ENCODE results near the gene NUDT14. TPM values are rescaled to one million over a fixed set of nuclear protein-coding genes. Genes with fewer than 3 reads are reported as not detected.

Gene NUDT14
- total and polyA plus RNA-seq, 2 of the 8 experiments (the other 6 are each of a cell fraction or from before 2014, with no cell fraction given) = 25.5 to 33.3 TPM

DNA sequence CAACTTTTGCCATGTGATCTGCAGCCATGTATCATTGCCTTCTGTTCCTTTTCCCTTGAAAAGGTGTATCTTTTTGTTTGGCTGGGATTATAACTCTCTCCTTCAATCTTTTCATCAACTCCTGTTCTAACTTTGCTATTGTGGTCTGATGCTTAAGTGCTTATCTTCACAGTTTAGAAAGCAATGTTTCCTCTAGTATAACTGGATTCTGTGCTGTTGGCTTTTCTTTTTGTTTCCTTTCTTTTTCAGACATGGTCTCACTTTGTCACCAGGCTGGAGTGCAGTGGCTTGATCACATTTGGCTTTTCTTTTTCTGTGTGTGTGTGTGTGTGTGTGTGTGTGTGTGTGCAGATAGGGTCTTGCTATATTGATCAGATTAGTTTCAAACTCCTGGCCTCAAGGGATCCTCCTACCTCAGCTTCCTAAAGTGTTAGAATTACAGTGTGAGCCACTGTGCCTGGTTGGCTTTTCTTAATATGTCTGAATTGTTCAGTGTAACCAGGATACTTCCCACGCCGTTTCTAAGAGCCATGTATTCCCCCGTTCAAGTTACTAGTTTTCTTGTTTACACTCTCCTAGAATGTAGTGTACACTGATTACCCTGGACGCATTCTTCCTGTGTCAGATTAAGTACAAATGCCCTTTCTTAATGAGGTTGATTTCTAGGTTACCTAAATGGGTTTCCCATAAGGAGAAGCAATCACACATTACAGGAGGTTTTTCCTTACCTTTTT is 48.0 kb downstream of the NUDT14 start (continued):
- TF ChIP-seq POU5F1 (IDR thresholded peaks at IDR 0.05; ENCODE audit: low read depth, low read length) = no peak
- TF ChIP-seq SP4 (IDR thresholded peaks at IDR 0.05; ENCODE audit: low read length) = no peak
- no peak for TF ChIP-seq KDM4A (IDR thresholded peaks at IDR 0.05; ENCODE audit: low read depth, low read length, severe bottlenecking)
- TF ChIP-seq CHD7 (IDR thresholded peaks at IDR 0.05; ENCODE audit: insufficient replicate concordance, low read length) = no peak
- no peak for TF ChIP-seq SP1 (IDR thresholded peaks at IDR 0.05; ENCODE audit: low read depth, low read length)
- no peak for TF ChIP-seq FOSL1 (IDR thresholded peaks at IDR 0.05; ENCODE audit: insufficient read depth, low read depth, low read length)
